T-cell (primary cell): ENCODE data around the gene MTHFD1. TPM values are rescaled to one million over a fixed set of nuclear protein-coding genes. Genes with fewer than 3 reads are reported as not detected.

Experiments
- ATAC-seq, 4 experiments: fragments of 200-7000 bp in 3 of 4; fragments of 150-1000 bp in 1 of 4; cut with Tn5 transposase; replicated peaks in 1 of 4; 1 replicate in 3 of 4; 2 replicates in 1 of 4; pipeline ENCODE4 v1.10.0; 2021; ENCODE audit warnings: moderate library complexity in 3 of 4, mild to moderate bottlenecking in 2 of 4, moderate number of reproducible peaks in 1 of 4
- CTCF ChIA-PET, 2 donors: fragments of 300-600 bp; sonication (Branson Sonifier 250); formaldehyde crosslinking; loops; one replicate each; lab custom pipeline; 2022; ENCODE audit warnings: antibody characterized with exemption in 2 of 2; lab: Charles Lee
- POLR2A ChIA-PET, 2 donors: fragments of 300-600 bp; sonication (Branson Sonifier 250); formaldehyde crosslinking; loops; one replicate each; lab custom pipeline; 2022; ENCODE audit warnings: antibody characterized with exemption in 2 of 2; lab: Charles Lee
- DNase-seq, 35 experiments: peaks; one replicate each; pipeline versions ENCODE4 v3.0.0 to v3.0.0-alpha.2; 2013 to 2023
- H3K27ac ChIP-seq: one replicate; pipeline ENCODE4 v1.5.1; 2013; ENCODE audit warnings: low read length
- H3K27me3 ChIP-seq, 2 experiments: replicated peaks in 1 of 2; 1 replicate in 1 of 2; 2 replicates in 1 of 2; pipeline versions ENCODE4 v1.6.1 to v1.7.0; 2013; ENCODE audit warnings: low read length in 1 of 2, mixed read lengths in 1 of 2; ENCODE audit not compliant: control insufficient read depth in 2 of 2, insufficient read depth in 2 of 2; ENCODE audit errors: extremely low read depth in 1 of 2
- H3K36me3 ChIP-seq, 2 donors: 1 replicate in 1 of 2; 2 replicates in 1 of 2; pipeline versions ENCODE4 v1.6.1 to v1.7.0; 2013; ENCODE audit warnings: low read length in 1 of 2; ENCODE audit not compliant: control insufficient read depth in 2 of 2, insufficient read depth in 1 of 2; ENCODE audit errors: extremely low read depth in 1 of 2
- H3K4me1 ChIP-seq, 2 experiments: 1 replicate in 1 of 2; 2 replicates in 1 of 2; pipeline versions ENCODE4 v1.6.1 to v1.7.0; 2013; ENCODE audit warnings: low read length in 2 of 2, mixed read lengths in 1 of 2; ENCODE audit not compliant: insufficient read depth in 2 of 2, control insufficient read depth in 1 of 2; ENCODE audit errors: extremely low read depth in 1 of 2
- H3K4me3 ChIP-seq, 2 donors: 1 replicate in 1 of 2; 2 replicates in 1 of 2; pipeline versions ENCODE4 v1.5.1 to v1.7.0; 2013; ENCODE audit warnings: mild to moderate bottlenecking in 2 of 2, low read length in 1 of 2, moderate library complexity in 1 of 2; ENCODE audit not compliant: control insufficient read depth in 1 of 2; ENCODE audit errors: extremely low read depth in 1 of 2
- H3K9me3 ChIP-seq: 2 replicates; pipeline ENCODE4 v1.7.0; 2013
- H3K27ac Mint-ChIP-seq, 2 donors: one replicate each; pipeline ENCODE4 v1.8.0; 2020 to 2021; ENCODE audit warnings: mild to moderate bottlenecking in 2 of 2, mixed read lengths in 2 of 2
- H3K27me3 Mint-ChIP-seq, 2 donors: one replicate each; pipeline ENCODE4 v1.8.0; 2021 to 2022; ENCODE audit warnings: mixed read lengths in 2 of 2
- H3K36me3 Mint-ChIP-seq: one replicate; pipeline ENCODE4 v1.8.0; 2021; ENCODE audit warnings: mixed read lengths
- H3K4me1 Mint-ChIP-seq, 3 donors: one replicate each; pipeline ENCODE4 v1.8.0; 2020 to 2022; ENCODE audit warnings: mixed read lengths in 3 of 3, mild to moderate bottlenecking in 1 of 3
- H3K4me3 Mint-ChIP-seq, 3 donors: one replicate each; pipeline ENCODE4 v1.8.0; 2020 to 2022; ENCODE audit warnings: mild to moderate bottlenecking in 3 of 3, mixed read lengths in 3 of 3, moderate library complexity in 3 of 3
- H3K9me3 Mint-ChIP-seq, 3 donors: one replicate each; pipeline ENCODE4 v1.8.0; 2020 to 2022; ENCODE audit warnings: mixed read lengths in 3 of 3
- WGBS: methylation state at CpG from one replicate; pipeline ENCODE4 v1.1.5; 2013; ENCODE audit warnings: missing lambda C conversion rate; ENCODE audit not compliant: insufficient coverage; 5-methylcytosine and 5-hydroxymethylcytosine counted together
- total RNA-seq, 35 experiments: library from RNA in 6 of 35; stranded (reverse) in 6 of 35; fragments of 120-200 nt in 1 of 35; gene quantifications; one replicate each; pipeline versions ENCODE4 v1.2.1 to v1.2.4 and lab custom pipeline; 2013 to 2026

MTHFD1 gene
- total RNA-seq: 10 to 100 TPM; 27.6 to 48.9 (median 43.4) TPM
- 29.6 TPM for total RNA-seq (2013)
- 12.5 to 231 (median 22.8) reads per million in 29 experiments for total RNA-seq (lab: John Stamatoyannopoulos, UW)

DNA sequence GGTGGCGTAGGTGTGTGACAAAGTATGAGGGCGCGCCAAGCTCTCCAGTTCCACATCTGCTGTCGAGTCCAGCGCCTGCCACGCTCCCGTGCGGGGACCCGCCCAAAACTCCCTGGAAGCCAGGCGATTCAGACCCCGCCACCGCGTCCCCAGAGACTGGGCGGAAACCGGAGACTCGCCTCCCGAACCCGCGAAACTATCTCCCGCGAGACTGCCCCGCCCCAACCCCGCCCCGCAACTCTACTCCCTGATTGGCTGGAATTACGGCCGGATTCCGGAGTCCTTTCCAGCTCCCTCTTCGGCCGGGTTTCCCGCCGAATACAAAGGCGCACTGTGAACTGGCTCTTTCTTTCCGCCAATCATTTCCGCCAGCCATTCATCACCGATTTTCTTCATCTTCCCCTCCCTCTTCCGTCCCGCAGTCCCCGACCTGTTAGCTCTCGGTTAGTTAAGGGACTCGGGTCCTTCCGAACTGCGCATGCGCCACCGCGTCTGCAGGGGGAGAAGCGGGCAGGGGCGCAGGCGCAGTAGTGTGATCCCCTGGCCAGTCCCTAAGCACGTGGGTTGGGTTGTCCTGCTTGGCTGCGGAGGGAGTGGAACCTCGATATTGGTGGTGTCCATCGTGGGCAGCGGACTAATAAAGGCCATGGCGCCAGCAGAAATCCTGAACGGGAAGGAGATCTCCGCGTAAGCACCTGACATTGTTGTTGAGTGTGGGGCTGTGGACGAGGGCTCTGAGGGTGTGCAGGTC, at the start of gene MTHFD1:
Gene MTHFD1, plus strand, starts transcription at position 572 of the 751 bp plus-strand sequence. Its CDS starts 75 bp downstream, at position 647.
- ATAC-seq (peak; percentile 84 to 88 (median 86)), DNase-seq (peak; percentile 85 to 98 (median 93))
- H3K4me1 Mint-ChIP-seq: peaks cover 37 to 40% (median 40%) of the 10 kb centered on the region in 3 donors
- H3K36me3 Mint-ChIP-seq: peaks cover 7% of the 10 kb centered on the region
- Histone ChIP-seq H3K9me3 (no peaks in the 10 kb centered on the region), H3K36me3 (no peaks in the 10 kb centered on the region), H3K27me3 (no peaks in the 10 kb centered on the region), H3K4me1 (peaks cover 15 to 17% of the 10 kb centered on the region in 2 experiments), H3K4me3 (peak within 1 kb of the TSS; percentile 68 to 75), H3K27ac (peak within 1 kb of the TSS; percentile 13)
- CTCF ChIA-PET: interaction anchor here in 1 of 2 donors (0.6 to 1.2 kb wide), 8 partner anchors 14 to 199 kb away, joined by 3 to 6 read pairs (median 3); no protein-coding TSS in a partner anchor
- no peaks in the 10 kb centered on the region for H3K27me3 Mint-ChIP-seq
- WGBS: under 1% methylated on average over 54 of the region's 58 CpGs
- peak within 1 kb of the TSS; percentile 88 to 98 (median 92) for H3K4me3 Mint-ChIP-seq
- POLR2A ChIA-PET: interaction anchor here (0.5 to 1.1 kb wide), 8 partner anchors 9 to 1973 kb away, joined by 3 to 6 read pairs (median 4); no protein-coding TSS in a partner anchor
- H3K9me3 Mint-ChIP-seq: no peaks in the 10 kb centered on the region
- H3K27ac Mint-ChIP-seq: peak within 1 kb of the TSS; percentile 77 to 98

GRCh38 chr14:64338616-64339316, 49.4 kb upstream of the MTHFD1 start:
- WGBS: 1% methylated on average over 31 of the region's 49 CpGs
- peak overlapping the region; percentile 90 for H3K4me3 Mint-ChIP-seq
- H3K36me3 Mint-ChIP-seq: no peaks in the 10 kb centered on the region
- no peaks in the 10 kb centered on the region for H3K27me3 Mint-ChIP-seq
- Histone ChIP-seq H3K27ac (peak overlapping the region; percentile 65), H3K4me3 (peak overlapping the region; percentile 66 to 83), H3K27me3 (no peaks in the 10 kb centered on the region), H3K36me3 (no peaks in the 10 kb centered on the region), H3K9me3 (no peaks in the 10 kb centered on the region), H3K4me1 (peaks cover 6 to 13% of the 10 kb centered on the region in 2 experiments)
- peak; percentile 59 to 88 (median 75) for DNase-seq
- ChIA-PET POLR2A (interaction anchor here in 1 of 2 donors (0.7 kb wide), 1 partner anchor 33 kb away, joined by 3 read pairs; no protein-coding TSS in a partner anchor), CTCF (interaction anchor here in 1 of 2 donors (1.3 kb wide), 1 partner anchor 35 kb away, joined by 3 read pairs; no protein-coding TSS in a partner anchor)
- peak overlapping the region; percentile 74 to 88 for H3K27ac Mint-ChIP-seq
- peak; percentile 87 to 89 (median 88) for ATAC-seq
- H3K9me3 Mint-ChIP-seq: peaks cover 4 to 10% (median 10%) of the 10 kb centered on the region in 3 donors
- H3K4me1 Mint-ChIP-seq: peaks cover 15 to 31% (median 20%) of the 10 kb centered on the region in 3 donors

DNA sequence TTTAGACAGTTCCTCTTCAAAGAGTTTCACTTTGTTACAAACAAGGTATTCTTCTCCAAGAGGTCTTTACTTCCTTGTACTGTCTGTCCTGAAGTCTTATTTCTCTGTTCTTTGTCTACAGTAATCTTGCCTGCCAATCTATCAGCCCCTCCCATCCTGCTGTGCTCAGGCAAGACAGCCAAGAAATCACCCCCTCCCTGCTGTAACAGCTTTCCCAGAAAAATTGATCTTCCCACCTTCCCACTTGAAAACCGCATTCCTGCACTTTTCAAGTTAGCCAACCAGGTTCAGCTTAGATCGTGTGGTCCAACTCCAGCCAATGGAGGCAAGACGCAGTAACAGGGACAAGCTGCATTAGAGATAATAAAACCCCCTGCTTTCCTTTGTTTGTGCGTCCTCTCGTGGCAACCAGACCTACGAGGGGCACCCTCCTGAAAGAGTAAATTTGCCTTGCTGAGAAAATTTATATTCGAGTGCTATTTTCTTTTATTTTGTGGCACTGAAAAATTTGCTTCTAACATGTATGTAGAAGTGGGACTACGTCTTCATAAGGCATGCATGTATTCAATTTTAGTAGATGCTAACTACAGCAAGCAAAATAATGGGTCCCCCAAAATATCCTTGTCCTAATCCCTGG, 47.5 kb upstream of the MTHFD1 start:
- no peaks in the 10 kb centered on the region for H3K27me3 ChIP-seq
- no peak overlapping the region for H3K4me3 ChIP-seq
- H3K4me3 Mint-ChIP-seq: peak overlapping the region in 2 of 3 donors; percentile 22
- H3K36me3 Mint-ChIP-seq: no peaks in the 10 kb centered on the region
- 98% methylated on average over 7 of the region's 8 CpGs for WGBS
- peaks cover 6 to 13% of the 10 kb centered on the region in 2 experiments for H3K4me1 ChIP-seq
- peaks cover 15 to 31% (median 20%) of the 10 kb centered on the region in 3 donors for H3K4me1 Mint-ChIP-seq
- no peaks in the 10 kb centered on the region for H3K27me3 Mint-ChIP-seq
- DNase-seq (no peak), ATAC-seq (no peak)
- ChIA-PET CTCF (no interaction called here), POLR2A (no interaction called here)
- H3K36me3 ChIP-seq: no peaks in the 10 kb centered on the region
- peak overlapping the region in 1 of 2 donors; percentile 58 for H3K27ac Mint-ChIP-seq
- no peaks in the 10 kb centered on the region for H3K9me3 ChIP-seq
- H3K27ac ChIP-seq: no peak overlapping the region
- peaks cover 4 to 10% (median 10%) of the 10 kb centered on the region in 3 donors for H3K9me3 Mint-ChIP-seq

- DNase-seq (no peak), ATAC-seq (no peak)
- POLR2A ChIA-PET: interaction anchor here in 1 of 2 donors (0.6 kb wide), 1 partner anchor 397 kb away, joined by 3 read pairs; no protein-coding TSS in a partner anchor
- 100% methylated on average over 3 of the region's 3 CpGs for WGBS
- no peak overlapping the region for H3K27ac ChIP-seq
- Mint-ChIP-seq H3K4me3 (no peak overlapping the region), H3K9me3 (no peaks in the 10 kb centered on the region), H3K27me3 (no peaks in the 10 kb centered on the region), H3K27ac (no peak overlapping the region), H3K36me3 (no peaks in the 10 kb centered on the region), H3K4me1 (no peaks in the 10 kb centered on the region)
- H3K4me3 ChIP-seq: no peak overlapping the region
- no peaks in the 10 kb centered on the region for H3K36me3 ChIP-seq
- H3K4me1 ChIP-seq: no peaks in the 10 kb centered on the region
- CTCF ChIA-PET: interaction anchor here (0.6 to 1.4 kb wide), 3 partner anchors 9 to 289 kb away, joined by 3 read pairs; no protein-coding TSS in a partner anchor
- no peaks in the 10 kb centered on the region for H3K27me3 ChIP-seq
- H3K9me3 ChIP-seq: no peaks in the 10 kb centered on the region
Measured at GRCh38 chr14:64347748-64348147, 40.4 kb upstream of the MTHFD1 start.

DNA sequence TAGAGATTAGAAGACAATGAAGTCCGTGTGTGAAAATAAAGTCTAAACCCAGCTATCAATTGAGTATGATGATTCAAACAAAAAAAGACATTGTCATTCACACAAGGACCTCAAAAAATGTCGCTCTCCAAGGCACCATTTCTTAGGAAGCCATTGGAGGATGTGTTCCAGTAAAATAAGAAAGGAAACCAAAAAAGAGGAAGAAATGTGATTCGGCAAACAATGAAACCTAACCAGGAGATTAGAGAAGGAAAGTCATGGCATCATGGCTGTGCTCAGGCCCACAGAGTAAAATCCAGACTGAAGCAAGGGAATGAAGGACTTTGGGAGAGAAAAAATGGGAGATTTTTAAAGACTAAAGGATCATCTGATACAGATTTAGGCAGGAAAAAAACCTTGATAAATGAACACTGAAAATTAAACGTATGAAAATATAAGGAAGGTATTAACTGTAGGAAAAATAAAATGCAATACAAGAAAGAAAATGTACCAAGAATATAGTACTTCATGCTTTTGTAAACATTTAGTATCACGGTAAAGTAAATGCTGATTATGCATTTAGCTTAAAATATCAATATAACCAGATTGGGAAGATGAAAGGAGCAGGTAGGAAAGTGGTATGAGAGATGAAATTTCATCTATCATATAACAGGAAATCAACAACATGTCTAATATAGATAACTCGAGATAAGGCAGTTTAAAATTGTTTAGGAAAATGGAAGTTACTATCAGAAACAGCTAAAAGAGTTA, 38.2 kb upstream of the MTHFD1 start:
- Mint-ChIP-seq H3K27me3 (no peaks in the 10 kb centered on the region), H3K4me3 (no peak overlapping the region), H3K9me3 (no peaks in the 10 kb centered on the region), H3K4me1 (no peaks in the 10 kb centered on the region), H3K27ac (no peak overlapping the region), H3K36me3 (peaks cover 3% of the 10 kb centered on the region)
- Histone ChIP-seq H3K9me3 (no peaks in the 10 kb centered on the region), H3K4me1 (no peaks in the 10 kb centered on the region), H3K27ac (no peak overlapping the region), H3K4me3 (no peak overlapping the region), H3K27me3 (no peaks in the 10 kb centered on the region), H3K36me3 (no peaks in the 10 kb centered on the region)
- POLR2A ChIA-PET: no interaction called here
- ATAC-seq (no peak), DNase-seq (no peak)
- CTCF ChIA-PET: interaction anchor here in 1 of 2 donors (0.6 to 0.7 kb wide), 2 partner anchors 12 to 82 kb away, joined by 3 read pairs; no protein-coding TSS in a partner anchor
- WGBS: 100% methylated on average over 1 of the region's 6 CpGs
